GM18867 (cell line): Measurements from ENCODE around the gene AK9.
"Not testable (repeated sequence)": the region's sequence is repeated elsewhere in the genome, so short reads cannot be mapped to it uniquely, and the experiment has no call there.

Experiments
- ATAC-seq: cut with Tn5 transposase; IDR thresholded peaks from one replicate; pipeline ENCODE4 v1.9.1; 2021; ENCODE audit warnings: mild to moderate bottlenecking, moderate library complexity; ENCODE audit not compliant: unreplicated experiment

The AK9 gene

DNA sequence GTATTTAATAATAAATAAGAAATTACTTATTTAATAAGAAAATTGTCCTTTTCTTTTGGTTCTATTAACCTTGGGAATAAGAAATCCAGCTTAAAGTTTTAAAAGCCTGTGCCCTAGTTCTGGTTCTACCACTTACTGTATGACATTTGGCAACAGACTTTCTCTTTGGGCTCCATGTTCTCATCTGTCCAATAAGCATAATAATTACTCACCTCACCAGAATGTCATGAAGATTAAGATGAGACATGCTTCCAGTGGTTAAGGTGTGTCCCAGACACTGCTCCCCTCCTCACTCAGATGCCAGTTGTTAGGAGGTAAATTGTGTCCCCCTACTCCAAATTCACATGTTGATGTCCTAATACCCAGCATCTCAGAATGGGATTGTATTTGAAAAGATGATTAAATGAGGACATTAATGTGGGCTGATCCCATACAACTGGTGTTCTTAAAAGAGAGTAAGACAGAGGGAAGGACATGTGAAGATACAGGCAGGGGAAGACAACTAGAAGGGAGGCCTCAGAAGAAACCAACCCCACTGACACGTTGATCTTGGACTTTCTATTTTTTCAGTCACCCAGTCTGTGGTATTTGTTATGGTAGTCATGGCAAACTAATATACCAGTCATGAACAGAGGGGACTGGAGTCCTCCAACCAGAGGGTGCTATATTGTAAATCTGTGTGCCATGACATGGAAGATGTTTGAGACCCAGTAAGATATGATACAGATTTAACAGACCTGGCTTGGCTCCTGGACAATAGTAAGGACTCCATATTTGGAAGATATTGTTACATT, 229.1 kb downstream of the AK9 start:
- no peak for ATAC-seq

DNA sequence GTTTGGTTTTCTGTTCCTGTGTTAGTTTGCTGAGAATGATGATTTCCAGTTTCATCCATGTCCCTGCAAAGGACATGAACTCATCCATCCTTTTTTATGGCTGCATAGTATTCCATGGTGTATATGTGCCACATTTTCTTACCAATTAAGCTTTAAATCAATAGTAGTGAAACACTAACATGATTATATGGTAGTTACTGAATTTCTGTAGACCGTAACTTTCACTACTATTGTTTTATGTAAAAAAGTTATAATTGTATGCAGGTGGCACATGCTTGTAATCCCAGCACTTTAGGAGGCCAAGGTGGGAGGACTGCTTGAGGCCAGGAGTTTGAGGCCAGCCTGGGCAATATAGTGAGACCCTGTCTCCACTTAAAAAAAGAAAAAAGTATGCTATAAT, 229.8 kb downstream of the AK9 start:
- not testable (repeated sequence) for ATAC-seq

DNA sequence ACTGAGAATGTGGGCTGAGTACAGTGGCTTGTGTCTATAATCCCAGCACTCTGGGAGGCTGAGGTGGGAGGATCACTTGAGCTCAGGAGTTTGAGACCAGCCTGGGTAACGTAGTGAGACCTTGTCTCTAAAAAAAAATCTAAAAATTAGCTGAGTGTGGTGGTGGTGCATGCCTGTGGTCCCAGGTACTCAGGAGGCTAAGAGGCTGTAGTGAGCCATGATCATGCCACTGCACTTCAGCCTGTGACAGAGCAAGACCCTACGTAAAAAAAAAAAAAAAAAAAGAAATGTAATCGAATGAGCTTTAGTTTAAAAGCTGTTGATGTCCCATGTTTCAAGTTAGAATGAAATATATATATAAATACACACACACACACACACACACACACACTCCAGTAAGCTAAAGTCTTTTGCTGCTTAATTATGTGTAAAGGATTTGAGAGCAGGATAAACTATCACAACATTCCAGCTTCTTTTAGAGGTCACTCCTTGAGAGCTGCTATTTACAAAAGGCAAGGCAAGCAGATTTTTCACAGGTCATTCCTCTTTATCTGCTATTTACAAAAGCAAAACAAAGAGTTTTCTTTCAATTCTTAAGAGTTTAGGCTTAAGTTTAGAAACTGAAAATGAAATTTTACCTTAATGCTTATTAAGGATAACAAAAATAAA, 230.7 kb downstream of the AK9 start:
- ATAC-seq: no peak

DNA sequence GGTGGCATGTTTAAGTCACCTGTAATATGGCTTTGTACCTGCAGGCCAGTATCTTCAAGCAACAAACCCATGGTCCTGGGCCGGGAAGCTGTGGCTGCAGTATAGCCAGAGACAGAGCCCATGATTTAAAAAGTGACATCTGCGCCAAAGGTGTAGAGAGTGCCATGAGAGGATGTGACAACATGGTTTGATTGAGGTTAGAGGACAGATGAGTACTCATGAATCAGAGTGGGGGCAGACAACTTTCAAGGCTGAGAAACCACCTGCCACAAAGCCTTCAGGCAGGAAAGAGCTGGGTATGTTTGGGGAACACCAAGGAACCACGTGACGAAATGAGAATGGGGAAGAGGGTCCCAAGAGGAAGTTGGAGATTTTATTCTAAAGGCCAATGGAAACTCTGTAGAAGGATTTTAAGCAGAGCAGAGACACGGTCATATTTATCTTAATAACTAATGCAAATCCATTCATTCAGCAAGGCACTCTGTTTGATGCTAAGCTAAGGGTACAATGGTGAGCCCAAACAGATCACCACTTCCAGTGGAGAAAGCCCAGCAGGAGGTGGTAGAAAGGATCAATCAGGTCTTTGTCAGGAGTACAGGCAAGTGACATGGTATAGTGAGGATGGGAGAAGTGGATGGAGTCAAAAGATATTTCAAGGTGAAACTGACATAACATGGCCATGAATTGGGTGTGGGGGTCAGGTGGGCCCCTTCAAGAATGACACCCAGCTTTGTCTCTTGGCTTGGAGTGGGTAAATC, 232.0 kb downstream of the AK9 start:
- no peak for ATAC-seq

DNA sequence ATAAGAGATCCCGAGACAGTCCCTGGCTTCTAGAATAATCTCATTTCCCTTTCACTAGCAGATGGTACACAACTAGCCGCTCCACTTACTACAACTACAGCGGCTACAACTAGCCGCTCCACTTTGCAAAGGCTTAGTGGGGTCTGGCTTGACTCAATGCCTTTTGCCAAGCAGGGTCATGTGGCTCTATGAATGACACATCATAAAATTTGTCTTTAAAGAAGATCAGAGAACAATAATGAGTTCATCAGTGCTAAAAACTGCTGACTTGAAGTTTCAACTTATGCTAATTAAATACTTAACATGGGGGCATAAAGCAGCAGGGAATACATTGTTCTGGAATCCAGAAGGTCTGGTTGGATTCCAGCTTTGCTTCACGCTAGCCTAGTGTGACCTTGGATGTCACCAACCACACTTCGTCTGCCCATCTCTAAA, 233.4 kb downstream of the AK9 start:
- ATAC-seq: no peak

DNA sequence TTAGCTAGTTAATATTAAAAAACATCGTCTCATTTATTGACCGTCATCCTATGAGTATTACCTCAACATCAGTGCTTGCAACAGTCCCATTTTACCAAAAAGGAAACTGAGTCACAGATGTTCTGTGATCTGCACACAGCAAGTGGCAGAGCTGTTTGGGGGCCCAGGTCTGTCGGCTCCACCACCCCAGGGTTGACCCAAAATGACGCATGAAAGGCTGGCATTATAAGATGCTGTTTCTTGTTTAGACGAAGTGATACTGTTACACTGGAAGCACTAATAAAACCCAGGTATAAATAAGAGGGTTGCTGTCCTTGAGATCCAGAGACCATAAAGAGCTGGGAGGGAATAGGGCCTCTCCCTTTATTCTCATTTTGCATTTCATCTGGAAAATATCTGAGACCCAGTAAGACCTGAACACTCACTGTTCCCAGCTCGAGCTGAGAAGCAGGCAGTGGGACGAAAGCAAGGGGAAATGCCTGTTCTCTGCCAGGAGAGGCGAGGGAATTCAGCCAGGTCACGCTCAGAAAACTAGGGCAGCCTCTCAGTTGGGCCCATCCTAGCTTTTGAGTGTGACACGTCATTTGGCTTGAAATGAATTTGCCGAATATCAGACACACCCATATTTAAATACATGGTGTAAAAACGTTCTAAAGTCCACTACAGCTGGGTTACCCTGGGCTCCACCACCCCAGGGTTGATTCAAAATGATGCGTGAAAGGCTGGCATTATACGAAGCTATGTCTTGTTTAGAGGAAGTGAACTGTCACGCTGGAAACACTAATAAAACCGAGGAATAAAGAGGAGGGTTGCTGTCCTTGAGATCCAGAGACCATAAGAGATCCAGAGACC, 234.1 kb downstream of the AK9 start:
- ATAC-seq: no peak

DNA sequence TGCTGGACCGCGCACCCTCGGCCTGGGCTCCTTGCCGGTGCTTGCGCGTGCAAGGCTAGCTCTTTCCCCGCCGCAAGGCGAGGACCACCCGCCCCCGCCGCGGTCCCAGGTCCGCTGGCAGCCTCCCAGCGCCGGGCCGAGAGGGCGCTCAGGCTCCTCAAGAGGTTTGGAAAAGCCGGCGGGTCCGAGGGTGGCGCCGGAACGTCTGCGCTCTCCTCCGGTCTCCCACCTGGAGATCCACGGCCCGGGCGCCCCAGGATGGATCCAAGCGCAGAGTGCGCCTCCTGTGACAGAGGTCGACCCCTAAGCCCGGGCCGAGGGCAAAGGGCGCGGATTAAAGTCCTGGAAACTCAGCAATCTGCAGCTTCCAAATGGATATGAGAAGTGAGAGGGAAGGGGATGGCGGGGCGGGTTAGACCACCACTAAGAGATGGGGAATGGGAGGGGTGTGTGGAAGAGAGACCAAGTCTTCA, 234.9 kb downstream of the AK9 start:
- no peak for ATAC-seq

DNA sequence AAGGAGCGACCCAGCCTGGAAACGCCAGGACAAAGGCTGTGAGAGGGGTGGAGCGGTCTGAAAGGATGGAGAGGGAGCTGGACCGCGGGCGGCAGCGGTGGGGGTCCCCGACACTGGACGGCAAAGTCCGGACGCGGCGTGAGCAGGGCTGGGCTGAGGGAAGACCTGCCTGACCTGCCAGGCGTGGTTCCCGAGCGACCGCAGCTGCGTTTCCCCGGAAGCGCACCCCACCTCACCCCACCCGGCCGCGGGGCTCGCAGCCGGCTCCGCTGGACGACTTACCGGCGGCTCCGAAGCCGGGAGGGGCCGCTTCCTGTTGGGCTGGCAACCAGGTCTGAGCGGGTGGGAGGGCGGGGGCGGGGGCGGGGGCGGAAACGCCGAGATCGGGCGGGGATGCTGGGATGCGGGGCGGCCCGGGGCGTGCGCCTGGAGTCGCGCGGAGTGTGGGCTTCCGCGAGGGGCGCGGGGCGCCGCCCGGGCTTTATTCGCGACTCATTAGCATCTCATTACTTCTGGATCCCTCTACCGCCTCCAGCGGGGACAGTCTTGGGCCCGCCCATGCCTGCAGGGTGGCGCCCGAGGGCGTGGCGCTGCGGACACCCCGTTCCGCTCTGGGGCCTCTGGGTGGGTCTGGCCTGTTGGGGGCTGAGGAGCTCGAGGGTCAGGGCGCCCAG, 235.4 kb downstream of the AK9 start, which contains the start of gene MICAL1:
TSS of gene MICAL1 (minus strand) at position 336 of the 674 bp plus-strand sequence. CDS start 1,576 bp downstream, outside the sequence.
- peak; percentile 68 for ATAC-seq

DNA sequence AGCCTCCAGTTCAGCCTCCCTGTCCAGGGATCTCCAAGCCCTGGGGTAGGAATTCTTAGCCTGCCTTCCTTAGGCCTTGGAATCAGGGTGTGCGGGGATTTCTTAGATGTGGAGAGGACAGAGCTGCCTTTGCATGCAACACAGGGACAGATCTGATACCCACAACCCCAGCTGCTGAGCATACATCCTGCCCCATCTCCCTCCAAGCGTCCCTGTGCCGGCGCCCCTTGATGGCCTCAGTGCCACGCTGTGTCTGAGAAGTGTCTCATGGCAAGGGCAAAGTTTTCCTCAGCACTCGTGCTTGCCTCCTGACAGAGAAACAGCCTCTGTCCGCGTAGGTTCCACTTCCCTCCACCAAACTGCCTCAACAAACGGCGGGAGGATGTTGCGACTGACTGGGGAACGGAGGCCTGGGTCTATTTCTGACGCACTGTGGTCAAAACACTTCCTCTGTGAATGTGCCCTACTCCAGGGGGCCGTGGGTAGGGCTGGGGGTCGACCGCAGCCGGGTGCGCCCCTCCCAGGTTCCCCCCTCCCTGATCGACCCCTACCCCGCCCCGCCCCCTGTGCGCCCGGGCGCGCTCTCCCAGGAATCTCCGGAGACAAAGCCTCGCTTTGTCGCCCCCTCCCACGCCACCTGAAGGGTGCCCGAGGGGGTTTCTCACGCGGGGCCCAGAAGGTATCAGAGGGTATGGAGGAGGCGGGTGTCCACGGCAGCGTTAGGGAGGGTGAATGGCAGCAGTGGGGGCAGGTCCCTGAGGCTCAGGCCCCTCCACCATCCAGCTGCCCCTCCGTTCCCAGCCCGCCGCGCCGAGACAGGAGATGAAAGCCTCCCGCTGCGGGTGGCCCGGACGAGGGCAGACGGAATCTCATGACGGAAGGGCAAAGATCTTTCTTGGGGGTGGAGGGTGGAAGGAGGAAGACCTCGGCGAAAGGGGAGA, 236.2 kb downstream of the AK9 start:
- peak; percentile 31 for ATAC-seq

DNA sequence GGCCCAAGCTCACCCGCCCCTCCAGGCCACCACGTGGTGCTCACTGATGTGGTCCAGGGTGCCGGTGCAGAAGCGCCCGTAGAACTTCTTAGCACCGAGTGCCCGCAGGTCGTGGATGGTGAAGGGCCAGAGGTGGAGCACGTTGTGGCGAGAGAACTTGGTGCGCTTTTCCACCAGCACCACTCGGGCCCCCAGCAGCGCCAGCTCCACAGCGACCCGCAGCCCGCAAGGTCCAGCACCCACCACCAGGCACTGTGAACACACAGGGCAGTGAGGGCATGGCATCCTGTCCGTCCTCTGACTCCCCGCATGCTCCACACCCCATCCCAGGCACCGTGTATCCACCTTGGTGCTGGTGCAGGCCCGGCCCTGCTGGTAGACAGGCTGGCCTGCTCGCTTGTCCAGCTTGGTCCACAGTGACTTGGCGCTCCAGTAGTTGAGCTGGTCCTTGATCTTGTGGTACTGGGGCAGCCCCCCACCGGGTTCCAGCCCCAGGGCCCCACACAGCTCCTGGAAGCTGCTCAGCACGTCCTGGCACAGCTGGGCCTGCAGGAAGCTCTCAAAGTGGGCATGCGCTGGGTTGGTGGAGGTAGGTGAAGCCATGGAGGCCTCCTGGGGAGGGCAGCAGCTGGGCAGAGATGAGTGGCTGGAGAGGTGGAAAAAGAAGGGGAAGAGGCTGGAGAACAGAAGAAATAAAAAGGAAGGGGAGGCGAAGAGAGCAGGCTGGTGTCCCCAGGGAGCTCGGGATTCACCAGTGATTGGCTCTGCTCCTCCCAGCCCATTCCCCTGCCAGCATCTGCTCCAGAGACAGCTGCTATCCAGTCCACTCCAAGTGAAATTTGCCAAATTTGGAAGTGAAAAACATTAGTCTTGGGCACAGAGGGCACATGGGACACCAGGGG, 237.2 kb downstream of the AK9 start:
- ATAC-seq: no peak

DNA sequence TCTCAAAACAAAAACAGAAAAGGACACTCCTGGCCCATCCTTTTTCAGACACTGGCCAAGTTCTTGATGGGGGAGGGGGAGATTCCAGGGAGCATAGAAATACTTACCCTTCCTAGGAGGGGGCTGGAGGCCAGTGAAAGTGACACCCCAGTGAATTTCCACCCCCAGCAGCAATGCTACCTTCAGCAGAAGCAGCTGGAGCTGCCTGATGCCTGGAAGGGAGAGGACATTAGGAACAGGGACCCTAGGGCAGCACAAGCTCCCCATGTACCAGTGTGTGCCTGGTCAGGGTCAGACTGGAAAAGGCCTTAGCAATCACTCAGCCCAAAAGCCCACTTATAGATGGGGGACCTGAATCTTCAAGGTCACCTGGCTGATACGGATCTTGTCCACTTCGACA, 237.8 kb downstream of the AK9 start:
- no peak for ATAC-seq

DNA sequence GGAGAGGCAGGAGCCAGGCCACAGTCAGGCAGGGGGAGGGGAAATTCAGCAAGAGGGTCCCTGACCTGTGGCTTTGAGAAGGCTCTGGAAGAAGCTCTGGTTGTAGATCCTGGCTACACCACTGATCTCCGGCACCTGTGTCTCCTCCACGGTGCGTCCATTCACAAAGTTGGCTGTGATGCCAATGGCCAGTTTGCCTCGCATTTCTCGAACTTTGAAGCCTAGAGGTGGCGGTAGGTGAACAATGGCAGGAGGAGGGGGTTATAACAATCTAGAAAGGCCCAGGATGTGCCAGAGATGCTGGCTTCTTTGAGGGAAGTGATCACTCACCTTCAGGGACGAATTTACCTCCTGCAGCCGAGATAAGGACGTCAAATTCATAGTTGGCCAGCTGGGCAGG, 238.8 kb downstream of the AK9 start:
- no peak for ATAC-seq

DNA sequence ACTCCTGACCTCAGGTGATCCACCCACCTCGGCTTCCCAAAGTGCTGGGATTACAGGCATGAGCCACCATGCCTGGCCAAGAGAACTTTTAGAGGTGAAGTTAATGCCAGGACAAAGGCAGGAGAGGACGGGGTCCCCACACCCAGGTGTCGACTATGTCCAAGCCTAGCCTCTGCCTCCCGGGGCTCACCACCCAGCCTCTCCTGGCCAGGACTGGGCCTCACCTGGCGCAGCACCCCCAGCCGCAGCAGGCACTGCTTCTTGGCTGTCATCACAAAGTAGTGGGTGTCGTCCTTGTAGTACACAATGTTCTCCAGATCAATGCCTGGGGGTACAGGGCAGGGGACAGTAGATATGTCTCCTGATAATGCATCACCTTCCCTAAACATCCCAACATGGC, 239.6 kb downstream of the AK9 start:
- ATAC-seq: no peak

DNA sequence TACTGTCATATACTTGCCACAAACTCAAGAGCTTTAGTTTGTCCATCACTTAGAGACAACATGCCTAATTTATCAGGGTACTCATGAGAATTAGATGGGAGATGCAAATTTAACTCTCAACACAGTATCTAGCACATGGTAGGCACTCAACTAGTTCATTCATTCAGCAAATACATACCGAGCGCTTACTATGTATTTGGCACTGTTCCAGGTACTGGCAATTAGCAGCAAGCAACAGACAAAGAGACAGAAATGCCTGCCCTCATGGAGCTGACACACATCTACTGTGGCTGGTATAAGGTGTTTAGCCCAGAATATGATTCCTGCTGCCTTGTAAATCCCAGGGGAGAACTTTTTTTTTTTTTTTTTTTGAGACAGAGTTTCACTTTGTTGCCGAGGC, 240.2 kb downstream of the AK9 start:
- no peak for ATAC-seq

DNA sequence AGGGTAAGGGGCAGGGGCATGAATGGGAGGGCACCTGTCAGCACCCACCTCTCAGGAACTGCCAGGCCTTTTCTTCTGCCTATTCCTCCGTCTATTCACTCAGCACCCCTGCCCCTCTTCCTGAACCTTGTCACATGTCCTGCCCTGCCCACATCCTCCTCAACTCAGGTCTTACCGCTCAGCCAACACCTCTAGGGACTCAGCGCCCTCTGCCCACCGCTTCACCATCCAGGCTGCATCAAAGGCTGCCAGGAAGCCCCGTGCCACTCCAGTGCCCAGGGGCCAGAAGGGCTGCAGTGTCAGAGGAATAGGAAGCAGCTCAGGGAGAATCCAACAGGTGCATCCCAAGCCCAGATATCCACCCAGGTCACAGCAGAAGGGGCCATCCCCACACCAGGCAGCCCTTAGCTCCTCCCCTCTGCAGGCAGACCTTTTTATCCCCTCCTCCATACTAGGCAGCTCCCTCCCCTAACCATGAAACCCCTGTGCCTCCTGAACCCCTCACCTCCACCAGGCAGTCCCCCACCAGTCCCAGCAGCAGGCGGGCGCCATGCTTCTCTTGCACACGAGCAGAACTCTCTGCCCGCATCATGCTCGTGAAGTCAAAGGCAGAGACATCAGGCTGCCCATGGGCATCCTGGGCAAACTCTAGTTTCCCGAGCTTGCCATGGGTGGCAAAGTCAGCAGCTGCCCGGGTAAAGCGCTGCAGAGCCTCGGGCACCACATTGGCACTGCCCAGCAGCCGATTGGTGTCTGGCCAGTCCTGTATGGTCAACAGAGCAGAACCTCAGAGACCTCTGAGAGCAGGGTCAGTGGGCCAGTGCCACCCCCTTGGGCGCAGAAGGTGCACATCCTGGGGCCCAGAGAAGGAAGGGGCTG, 241.0 kb downstream of the AK9 start:
- no peak for ATAC-seq

DNA sequence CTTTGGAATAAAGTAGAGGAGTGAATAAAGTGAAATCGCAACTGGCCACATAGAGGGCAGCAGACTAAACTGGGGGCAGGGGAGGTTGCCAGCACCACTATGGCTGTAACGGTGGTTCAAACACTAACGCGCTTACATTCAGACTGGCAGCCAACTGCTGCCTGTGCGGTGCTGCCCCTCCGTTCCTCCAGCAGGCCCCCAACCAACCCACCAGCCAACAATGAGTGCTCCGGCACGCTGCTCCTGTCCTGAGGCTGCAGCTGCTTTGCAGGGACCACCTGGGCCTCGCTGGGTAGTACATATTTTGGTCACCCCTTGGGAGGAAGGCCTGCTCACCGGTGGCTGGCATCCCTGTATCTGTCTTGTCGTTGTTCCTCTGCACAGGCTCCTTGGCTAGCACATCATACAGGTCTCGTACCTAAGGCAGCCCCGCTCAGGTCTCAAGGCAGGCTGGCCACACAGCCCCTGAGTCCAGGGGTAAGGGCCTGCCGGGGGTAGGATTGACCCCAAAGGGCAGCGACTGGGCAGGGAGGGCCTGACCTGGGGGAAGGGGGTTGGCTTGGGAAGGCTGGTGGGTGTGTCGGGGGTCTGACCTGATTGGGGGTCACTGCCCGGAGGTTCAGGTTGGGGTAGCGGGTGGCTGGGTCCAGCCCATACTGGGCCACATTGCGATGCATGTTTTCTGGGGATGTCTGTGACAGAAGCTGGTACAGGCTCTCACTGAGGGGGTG, 241.8 kb downstream of the AK9 start:
- no peak for ATAC-seq
